HL-60/S4 treated with retinoic acid at 250 ng/mL for 4 days and 3 days (cell line): ENCODE measurements around the gene PITPNM3.
"Not testable (repeated sequence)": the region's sequence is repeated elsewhere in the genome, so short reads cannot be mapped to it uniquely, and the experiment has no call there.

ENCODE experiments used
- in situ Hi-C: fragments of 300-500 bp; cut with MboI; formaldehyde crosslinking; loops from 2 replicates; pipeline ENCODE4 v1.7.0; 2022; ENCODE audit warnings: low sequenced_read_pairs

The PITPNM3 gene

GRCh38 chr17:6556121-6557039 lies at the start of gene PITPNM3:
PITPNM3 (minus strand) TSS chr17:6556555; CDS start chr17:6556406, 149 bp downstream.
- in situ Hi-C loops, result no loop called here

- in situ Hi-C loops, result no loop called here
These were observed 48.8 kb upstream of the PITPNM3 start for GRCh38 chr17:6605142-6605541.

- in situ Hi-C loops, result no loop called here
These were observed 47.5 kb upstream of the PITPNM3 start for GRCh38 chr17:6603744-6604325.

- in situ Hi-C loops, result no loop called here
These were observed 45.8 kb upstream of the PITPNM3 start for GRCh38 chr17:6602141-6602540.

- in situ Hi-C loops, result no loop called here
These were observed 43.0 kb upstream of the PITPNM3 start for GRCh38 chr17:6599364-6599763.

GRCh38 chr17:6597727-6598126 lies 41.4 kb upstream of the PITPNM3 start:
- in situ Hi-C loops, result no loop called here

GRCh38 chr17:6596941-6597340 lies 40.6 kb upstream of the PITPNM3 start:
- in situ Hi-C loops, result no loop called here

GRCh38 chr17:6596511-6596910 lies 40.2 kb upstream of the PITPNM3 start:
- in situ Hi-C loops, result no loop called here

- in situ Hi-C loops, result no loop called here
These were observed 39.7 kb upstream of the PITPNM3 start for GRCh38 chr17:6596081-6596480.

- in situ Hi-C loops, result not testable (repeated sequence)
These were observed 37.0 kb upstream of the PITPNM3 start for GRCh38 chr17:6593371-6593770.

- in situ Hi-C loops, result no loop called here
These were observed 35.8 kb upstream of the PITPNM3 start for GRCh38 chr17:6592173-6592572.

GRCh38 chr17:6591599-6592158 lies 35.3 kb upstream of the PITPNM3 start:
- in situ Hi-C loops, result no loop called here

GRCh38 chr17:6589266-6589946 lies 33.1 kb upstream of the PITPNM3 start:
- in situ Hi-C loops, result no loop called here

GRCh38 chr17:6588165-6588564 lies 31.8 kb upstream of the PITPNM3 start:
- in situ Hi-C loops, result no loop called here

GRCh38 chr17:6587310-6587709 lies 31.0 kb upstream of the PITPNM3 start:
- in situ Hi-C loops, result no loop called here

GRCh38 chr17:6583411-6583810 lies 27.1 kb upstream of the PITPNM3 start:
- in situ Hi-C loops, result no loop called here

GRCh38 chr17:6580625-6581024 lies 24.3 kb upstream of the PITPNM3 start:
- in situ Hi-C loops, result no loop called here

GRCh38 chr17:6578491-6578890 lies 22.1 kb upstream of the PITPNM3 start:
- in situ Hi-C loops, result no loop called here

- in situ Hi-C loops, result no loop called here
These were observed 21.4 kb upstream of the PITPNM3 start for GRCh38 chr17:6577686-6578263.

- in situ Hi-C loops, result no loop called here
These were observed 19.9 kb upstream of the PITPNM3 start for GRCh38 chr17:6576038-6576785.
